KMS-11 (cell line): ENCODE results near the gene ABLIM1.

Source experiments
- H2AFZ ChIP-seq: fragments of 200-600 bp; sonication (generic); 2 replicates; pipeline ENCODE4 v1.6.1; 2016; ENCODE audit warnings: antibody characterized with exemption, mixed run types, low read depth
- H3K27ac ChIP-seq: fragments of 200-600 bp; sonication (generic); 2 replicates; pipeline ENCODE4 v1.6.1; 2016; ENCODE audit warnings: mild to moderate bottlenecking, mixed run types
- H3K27me3 ChIP-seq: fragments of 200-600 bp; sonication (generic); 2 replicates; pipeline ENCODE4 v1.6.1; 2017; ENCODE audit warnings: mild to moderate bottlenecking, low read depth, mixed run types, moderate library complexity; ENCODE audit not compliant: insufficient read depth
- H3K36me3 ChIP-seq: fragments of 200-600 bp; sonication (generic); 2 replicates; pipeline ENCODE4 v1.6.1; 2017; ENCODE audit warnings: mild to moderate bottlenecking, mixed run types; ENCODE audit not compliant: insufficient read depth
- H3K4me1 ChIP-seq: fragments of 200-600 bp; sonication (generic); 2 replicates; pipeline ENCODE4 v1.6.1; 2016; ENCODE audit warnings: mild to moderate bottlenecking, low read depth, mixed run types; ENCODE audit not compliant: poor library complexity, severe bottlenecking
- H3K4me2 ChIP-seq: fragments of 200-600 bp; sonication (generic); 2 replicates; pipeline ENCODE4 v1.7.0; 2016; ENCODE audit warnings: mild to moderate bottlenecking, mixed run types
- H3K4me3 ChIP-seq: fragments of 200-600 bp; sonication (generic); IDR thresholded peaks from 2 replicates; pipeline ENCODE4 v1.6.1; 2017; ENCODE audit warnings: low read depth, low read length, mixed read lengths; ENCODE audit not compliant: insufficient read depth
- H3K79me2 ChIP-seq: fragments of 200-600 bp; sonication (generic); 2 replicates; pipeline ENCODE4 v1.6.1; 2016; ENCODE audit warnings: low read depth, mixed run types; ENCODE audit not compliant: insufficient read depth
- H3K9ac ChIP-seq: fragments of 200-600 bp; sonication (generic); 2 replicates; pipeline ENCODE4 v1.6.1; 2016; ENCODE audit warnings: mild to moderate bottlenecking, mixed run types
- H4K20me1 ChIP-seq: fragments of 200-600 bp; sonication (generic); 2 replicates; pipeline ENCODE4 v1.6.1; 2016; ENCODE audit warnings: mild to moderate bottlenecking, mixed run types; ENCODE audit not compliant: insufficient read depth
- CTCF ChIP-seq: fragments of 200-600 bp; sonication (generic); conservative IDR thresholded peaks from 2 replicates; pipeline ENCODE4 v1.6.1; 2017; ENCODE audit warnings: low read depth, mild to moderate bottlenecking, antibody characterized with exemption, low read length, moderate library complexity, mixed read lengths

The ABLIM1 gene

DNA sequence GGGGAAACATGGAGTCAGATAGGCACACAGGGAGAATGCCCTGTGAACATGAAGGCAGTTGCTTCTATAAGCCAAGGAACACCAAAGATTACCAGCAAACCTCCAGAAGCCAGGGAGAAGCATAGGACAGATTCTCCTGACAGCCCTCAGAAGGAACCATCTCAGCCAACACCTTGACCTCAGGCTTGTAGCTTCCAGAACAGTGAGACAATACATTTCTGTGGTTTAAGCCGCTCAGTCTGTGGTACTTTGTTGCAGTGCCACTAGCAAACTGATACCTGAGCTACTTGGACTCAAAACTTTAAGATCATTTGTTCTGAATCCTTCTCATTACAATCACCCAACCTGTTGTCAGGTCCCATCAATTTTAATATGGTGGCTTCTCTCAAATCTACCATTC lies 31.2 kb downstream of the ABLIM1 start:
- peaks cover 23% of the 10 kb centered on the region for H3K4me1 ChIP-seq
- no peaks in the 10 kb centered on the region for H3K27me3 ChIP-seq
- H3K27ac ChIP-seq, result no peak overlapping the region
- TF ChIP-seq CTCF, result no peak
- H3K4me3 ChIP-seq, result no peak overlapping the region
- no peaks in the 10 kb centered on the region for H3K79me2 ChIP-seq
- H3K36me3 ChIP-seq, result no peaks in the 10 kb centered on the region
- no peaks in the 10 kb centered on the region for H4K20me1 ChIP-seq
- no peak overlapping the region for H2AFZ ChIP-seq
- H3K4me2 ChIP-seq, result no peak overlapping the region
- no peak overlapping the region for H3K9ac ChIP-seq

DNA sequence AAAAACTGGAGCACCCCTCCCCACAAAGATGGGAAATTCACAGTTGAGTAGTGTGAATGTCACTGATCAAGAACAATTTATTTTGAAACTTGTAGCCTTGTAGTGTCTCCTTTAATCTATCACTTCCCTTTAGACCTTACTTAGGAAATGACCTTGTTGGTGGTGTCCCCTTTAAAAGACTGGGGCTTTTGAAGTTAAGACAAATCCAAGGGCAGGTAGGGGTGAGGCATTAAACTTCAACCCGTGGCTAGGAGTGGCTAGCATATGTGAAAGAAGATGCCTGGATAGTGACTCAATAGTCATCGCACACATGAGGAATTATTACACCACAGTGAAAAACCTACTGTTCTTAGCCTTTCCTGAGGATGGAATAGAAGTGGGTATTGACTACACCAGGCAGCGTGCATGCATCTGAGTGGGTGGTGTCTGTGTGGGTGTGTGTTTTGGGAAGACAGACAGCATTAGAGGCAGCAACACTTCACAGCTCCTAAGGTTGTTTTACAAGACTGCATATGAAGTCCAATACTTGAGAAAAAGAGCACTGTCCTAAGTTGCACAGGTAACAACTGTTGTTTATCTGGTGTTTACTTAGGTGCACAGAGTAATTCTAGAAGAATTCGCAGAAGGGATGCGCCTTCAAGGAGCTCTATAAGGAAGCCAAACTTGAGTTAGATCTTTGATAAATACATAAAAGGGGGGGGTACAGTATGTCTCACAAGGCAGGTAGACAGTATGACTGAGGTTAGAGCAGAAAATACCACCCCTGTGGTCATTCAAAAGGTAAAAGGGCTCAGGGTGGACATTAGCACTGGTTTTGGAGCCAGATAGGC lies 32.9 kb downstream of the ABLIM1 start:
- H3K4me1 ChIP-seq, result peaks cover 23% of the 10 kb centered on the region
- no peak overlapping the region for H3K4me2 ChIP-seq
- H4K20me1 ChIP-seq, result no peaks in the 10 kb centered on the region
- no peak overlapping the region for H3K27ac ChIP-seq
- no peak overlapping the region for H3K9ac ChIP-seq
- H3K36me3 ChIP-seq, result no peaks in the 10 kb centered on the region
- no peak overlapping the region for H3K4me3 ChIP-seq
- H3K79me2 ChIP-seq, result no peaks in the 10 kb centered on the region
- no peak overlapping the region for H2AFZ ChIP-seq
- H3K27me3 ChIP-seq, result no peaks in the 10 kb centered on the region
- no peak for TF ChIP-seq CTCF

GRCh38 chr10:114624422-114624821 lies 33.7 kb downstream of the ABLIM1 start:
- H3K27me3 ChIP-seq, result no peaks in the 10 kb centered on the region
- peaks cover 23% of the 10 kb centered on the region for H3K4me1 ChIP-seq
- TF ChIP-seq CTCF, result no peak
- H3K4me2 ChIP-seq, result no peak overlapping the region
- no peaks in the 10 kb centered on the region for H3K79me2 ChIP-seq
- H3K4me3 ChIP-seq, result no peak overlapping the region
- H3K27ac ChIP-seq, result no peak overlapping the region
- H3K9ac ChIP-seq, result no peak overlapping the region
- H3K36me3 ChIP-seq, result no peaks in the 10 kb centered on the region
- no peak overlapping the region for H2AFZ ChIP-seq
- H4K20me1 ChIP-seq, result no peaks in the 10 kb centered on the region

DNA sequence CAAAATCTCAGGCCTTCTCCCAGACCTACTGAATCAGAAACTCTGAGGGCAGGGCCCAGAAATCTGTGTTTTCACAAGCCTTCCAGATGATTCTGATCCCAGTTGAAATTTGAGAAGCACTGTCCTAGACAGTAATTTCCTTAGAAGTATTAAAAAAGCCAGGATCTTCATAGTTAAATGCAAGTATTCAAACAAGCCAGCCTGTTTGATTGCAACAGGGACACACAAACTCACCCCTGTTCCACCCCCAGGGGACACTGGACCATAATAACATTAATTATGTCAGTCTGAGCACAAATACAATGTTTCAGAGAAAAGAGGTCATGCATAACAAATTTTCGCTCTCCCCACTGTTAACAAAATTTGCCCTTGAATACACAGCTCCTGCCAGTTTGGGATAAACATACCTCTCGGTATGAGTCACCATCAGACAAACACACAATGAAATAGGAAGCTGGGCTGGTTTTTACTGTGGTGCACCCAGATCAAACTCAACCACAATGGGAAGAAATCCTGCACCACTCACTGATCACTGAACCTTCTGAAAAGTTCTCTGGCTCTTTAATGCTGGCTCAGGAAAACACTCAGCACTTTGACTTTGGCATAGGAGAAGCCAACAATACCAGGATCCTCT lies 34.3 kb downstream of the ABLIM1 start:
- Histone ChIP-seq H2AFZ (no peak overlapping the region), H4K20me1 (no peaks in the 10 kb centered on the region), H3K4me3 (no peak overlapping the region), H3K27ac (peak overlapping the region; percentile 12; the same call in 1 of the 2 replicates), H3K79me2 (no peaks in the 10 kb centered on the region), H3K4me1 (peaks cover 23% of the 10 kb centered on the region), H3K4me2 (peak overlapping the region; percentile 6), H3K9ac (no peak overlapping the region), H3K36me3 (no peaks in the 10 kb centered on the region), H3K27me3 (no peaks in the 10 kb centered on the region)
- no peak for TF ChIP-seq CTCF
